ENCODE measurements around the gene CHAT. TPM values are rescaled to one million over a fixed set of nuclear protein-coding genes. Genes with fewer than 3 reads are reported as not detected.

Gene CHAT
- total and polyA plus RNA-seq, 2 of the 13 experiments (the other 11 are each of a cell fraction or from before 2014, with no cell fraction given), result not detected

DNA sequence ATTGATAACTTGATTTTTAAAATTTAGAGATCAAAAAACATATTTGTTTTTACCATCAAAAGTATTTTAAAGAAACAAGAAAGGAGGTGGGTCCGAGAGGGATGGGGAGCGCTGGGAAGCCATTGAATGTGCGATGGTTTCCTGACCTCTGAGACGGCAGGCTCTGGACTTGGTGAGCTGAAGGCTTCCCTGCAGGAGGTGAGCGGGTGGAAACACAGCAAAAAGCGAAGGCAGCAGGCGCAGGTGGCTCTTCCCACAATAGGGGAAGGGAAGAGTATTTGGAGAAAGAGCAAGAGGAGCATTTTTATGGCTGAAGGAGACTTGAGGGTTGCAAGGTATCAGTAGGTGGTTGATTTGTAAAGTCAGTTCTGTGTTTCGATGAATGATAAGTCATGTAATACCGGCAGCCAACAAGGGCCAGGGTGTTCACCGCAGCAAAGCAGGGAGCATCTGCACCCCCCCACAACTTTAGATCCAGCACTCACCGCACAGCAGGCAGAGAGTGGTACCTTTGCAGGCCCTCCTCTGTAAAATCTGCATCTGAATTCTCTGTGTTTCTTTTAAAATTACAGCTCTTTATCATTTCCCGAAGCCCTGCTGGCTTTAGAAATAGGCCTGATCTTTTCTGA is 76.2 kb downstream of the CHAT start (continued):
- TF ChIP-seq HMGXB4 (CRISPR knock-in tag; IDR thresholded peaks at IDR 0.05; ENCODE audit: borderline replicate concordance in 1 of 2, low read depth in 1 of 2), result no peak
- TF ChIP-seq ATF6 (CRISPR knock-in tag; conservative IDR thresholded peaks at IDR 0.05), result no peak
- TF ChIP-seq ZNF234 (CRISPR knock-in tag; conservative IDR thresholded peaks at IDR 0.05), result no peak
- TF ChIP-seq ZZZ3 (CRISPR knock-in tag; IDR thresholded peaks at IDR 0.05; ENCODE audit: borderline replicate concordance), result no peak
- TF ChIP-seq, protein P1, sequence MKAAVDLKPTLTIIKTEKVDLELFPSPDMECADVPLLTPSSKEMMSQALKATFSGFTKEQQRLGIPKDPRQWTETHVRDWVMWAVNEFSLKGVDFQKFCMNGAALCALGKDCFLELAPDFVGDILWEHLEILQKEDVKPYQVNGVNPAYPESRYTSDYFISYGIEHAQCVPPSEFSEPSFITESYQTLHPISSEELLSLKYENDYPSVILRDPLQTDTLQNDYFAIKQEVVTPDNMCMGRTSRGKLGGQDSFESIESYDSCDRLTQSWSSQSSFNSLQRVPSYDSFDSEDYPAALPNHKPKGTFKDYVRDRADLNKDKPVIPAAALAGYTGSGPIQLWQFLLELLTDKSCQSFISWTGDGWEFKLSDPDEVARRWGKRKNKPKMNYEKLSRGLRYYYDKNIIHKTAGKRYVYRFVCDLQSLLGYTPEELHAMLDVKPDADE (CRISPR knock-in tag; IDR thresholded peaks at IDR 0.05), result no peak

GRCh38 chr10:49690698-49691356 is 77.0 kb downstream of the CHAT start:
- in situ Hi-C loops (cut with HindIII; ENCODE audit: extremely low pct_ligation_motif_present, low pct_unique_long_range_greater_than_20kb) (no loop called here), intact Hi-C loops (cut with micrococcal nuclease; ENCODE audit: unreplicated experiment) (no loop called here)
- H3K9ac ChIP-seq (ENCODE audit: insufficient read depth, low read depth, low read length), result no peak overlapping the region
- DNase-seq (ENCODE audit: low spot score) (no peak), FAIRE-seq (no peak), ATAC-seq (no peak)
- WGBS (ENCODE audit: low lambda C conversion rate), result 19% methylated on average over 11 of the region's 12 CpGs
- peaks cover 9 to 64% of the 10 kb centered on the region in 2 experiments; a peak in 4 of 5 replicates for H3K27me3 ChIP-seq (ENCODE audit: control insufficient read depth in 1 of 2, insufficient read depth in 2 of 2, low read length in 2 of 2)
- no peaks in the 10 kb centered on the region for H4K20me1 ChIP-seq (ENCODE audit: insufficient read depth, low read length)
- no peaks in the 10 kb centered on the region for H3K9me3 ChIP-seq (ENCODE audit: low read length)
- no peaks in the 10 kb centered on the region for H3K4me1 ChIP-seq (ENCODE audit: insufficient read depth, low read length)
- no peaks in the 10 kb centered on the region for H3K36me3 ChIP-seq (replicated peaks in 1 of 2; ENCODE audit: control insufficient read depth in 1 of 2, insufficient read depth in 2 of 2, low read length in 2 of 2)
- H3K79me2 ChIP-seq (ENCODE audit: insufficient read depth, low read length), result no peaks in the 10 kb centered on the region
- no peak overlapping the region for H2AFZ ChIP-seq (ENCODE audit: low read length)
- no peak overlapping the region for H3K4me3 ChIP-seq (replicated peaks in 1 of 3; ENCODE audit: insufficient read depth in 1 of 3, low read depth in 2 of 3, low read length in 3 of 3)
- BruUV-seq (replicated peaks), result no TSS peak
- H3K4me2 ChIP-seq (ENCODE audit: low read depth, low read length), result no peak overlapping the region
- CTCF ChIA-PET (ENCODE audit: low intra/inter-chr PET ratio, low total read pairs), result no interaction called here
- no peak overlapping the region for H3K27ac ChIP-seq (ENCODE audit: extremely low read length, insufficient read depth, low read length)
- POLR2A ChIA-PET, result no interaction called here
- no peak for TF ChIP-seq AHR (CRISPR knock-in tag; IDR thresholded peaks at IDR 0.05)
- TF ChIP-seq ZNF280D (CRISPR knock-in tag; IDR thresholded peaks at IDR 0.05), result no peak
- TF ChIP-seq AGO2 (optimal IDR thresholded peaks at IDR 0.05; ENCODE audit: low read depth, low read length), result no peak
- no peak for TF ChIP-seq ATF1 (CRISPR knock-in tag; IDR thresholded peaks at IDR 0.05)
- TF ChIP-seq NR3C1 (CRISPR knock-in tag; IDR thresholded peaks at IDR 0.05), result no peak
- no peak for TF ChIP-seq TBX3 (IDR thresholded peaks at IDR 0.05; ENCODE audit: borderline replicate concordance)
- TF ChIP-seq ASH2L (IDR thresholded peaks at IDR 0.05; ENCODE audit: insufficient read length, low read depth, low read length), result no peak
- TF ChIP-seq ZNF331 (CRISPR knock-in tag; IDR thresholded peaks at IDR 0.05), result no peak

All from HepG2 (cell line).